H1 (cell line): ENCODE measurements around the gene HIPK2.

Experiments used
- CEBPB ChIP-seq: IDR thresholded peaks from 2 replicates; pipeline ENCODE4 v1.6.1; 2012; ENCODE audit warnings: low read depth, low read length
- CTCF ChIP-seq, 3 experiments: IDR thresholded peaks; 1 replicate in 2 of 3; 2 replicates in 1 of 3; pipeline versions ENCODE4 v1.5.1 to v1.6.1; 2011; ENCODE audit warnings: low read length in 3 of 3, mild to moderate bottlenecking in 3 of 3, inconsistent platforms in 2 of 3, low read depth in 1 of 3, moderate library complexity in 1 of 3; ENCODE audit not compliant: insufficient read depth in 1 of 3; ENCODE audit errors: control extremely low read depth in 1 of 3
- EZH2 ChIP-seq: fragments of 200-600 bp; sonication (generic); IDR thresholded peaks from 2 replicates; pipeline ENCODE4 v1.7.1; 2012; ENCODE audit warnings: low read depth, mild to moderate bottlenecking, moderate library complexity, low read length, inconsistent platforms; ENCODE audit not compliant: severe bottlenecking
- KDM4A ChIP-seq: IDR thresholded peaks from one replicate; pipeline ENCODE4 v1.7.1; 2012; ENCODE audit warnings: low read depth, mild to moderate bottlenecking, moderate library complexity, low read length, inconsistent platforms; ENCODE audit not compliant: severe bottlenecking
- MAFK ChIP-seq: IDR thresholded peaks from 2 replicates; pipeline ENCODE4 v1.6.1; 2012; ENCODE audit warnings: low read depth, mild to moderate bottlenecking, improper control_type of control experiment, low read length
- POLR2A ChIP-seq, 2 experiments: IDR thresholded peaks; 1 replicate in 1 of 2; 2 replicates in 1 of 2; pipeline ENCODE4 v1.6.1; 2011; ENCODE audit warnings: low read depth in 2 of 2, low read length in 2 of 2, mild to moderate bottlenecking in 2 of 2; ENCODE audit errors: control extremely low read depth in 1 of 2
- RAD21 ChIP-seq, 2 experiments: IDR thresholded peaks in 1 of 2; conservative IDR thresholded peaks in 1 of 2; 2 replicates each; pipeline ENCODE4 v1.6.1; 2011; ENCODE audit warnings: low read depth in 2 of 2, low read length in 2 of 2, improper control_type of control experiment in 1 of 2, inconsistent platforms in 1 of 2, mild to moderate bottlenecking in 1 of 2, moderate library complexity in 1 of 2
- RBBP5 ChIP-seq: IDR thresholded peaks from 2 replicates; pipeline ENCODE4 v1.7.1; 2012; ENCODE audit warnings: low read depth, mild to moderate bottlenecking, inconsistent platforms, low read length, moderate library complexity, borderline replicate concordance
- RFX5 ChIP-seq: IDR thresholded peaks from 2 replicates; pipeline ENCODE4 v1.6.1; 2011; ENCODE audit warnings: low read depth, low read length, improper control_type of control experiment, borderline replicate concordance
- SAP30 ChIP-seq: fragments of 300-600 bp; sonication (generic); IDR thresholded peaks from 2 replicates; pipeline ENCODE4 v1.7.1; 2012; ENCODE audit warnings: low read length, moderate library complexity, mild to moderate bottlenecking, inconsistent platforms; ENCODE audit not compliant: insufficient read depth, insufficient replicate concordance
- TCF12 ChIP-seq: IDR thresholded peaks from 2 replicates; pipeline ENCODE4 v1.6.1; 2011; ENCODE audit warnings: low read depth, mild to moderate bottlenecking, low read length
- YY1 ChIP-seq: IDR thresholded peaks from 2 replicates; pipeline ENCODE4 v1.6.1; 2011; ENCODE audit warnings: low read depth, mild to moderate bottlenecking, low read length
- ZNF274 ChIP-seq: IDR thresholded peaks from 2 replicates; pipeline ENCODE4 v1.7.0; 2012; ENCODE audit warnings: low read length, borderline replicate concordance; ENCODE audit errors: extremely low read depth
- TF ChIP-seq, protein P1 (sequence below): IDR thresholded peaks from 2 replicates; pipeline ENCODE4 v1.6.1; 2011; ENCODE audit warnings: low read length, improper control_type of control experiment

- no peak for TF ChIP-seq SAP30
- TF ChIP-seq MAFK, result no peak
- TF ChIP-seq RFX5, result no peak
- TF ChIP-seq YY1, result no peak
- no peak for TF ChIP-seq CTCF (IDR thresholded peaks at IDR 0.05; ENCODE audit: control extremely low read depth in 1 of 3, insufficient read depth in 1 of 3, low read depth in 1 of 3, low read length in 3 of 3)
- TF ChIP-seq KDM4A, result no peak
- TF ChIP-seq ZNF274, result no peak
- TF ChIP-seq EZH2, result no peak
- TF ChIP-seq POLR2A (IDR thresholded peaks at IDR 0.05; ENCODE audit: control extremely low read depth in 1 of 2, low read depth in 2 of 2, low read length in 2 of 2), result no peak
- no peak for TF ChIP-seq CEBPB
- TF ChIP-seq, protein P1, sequence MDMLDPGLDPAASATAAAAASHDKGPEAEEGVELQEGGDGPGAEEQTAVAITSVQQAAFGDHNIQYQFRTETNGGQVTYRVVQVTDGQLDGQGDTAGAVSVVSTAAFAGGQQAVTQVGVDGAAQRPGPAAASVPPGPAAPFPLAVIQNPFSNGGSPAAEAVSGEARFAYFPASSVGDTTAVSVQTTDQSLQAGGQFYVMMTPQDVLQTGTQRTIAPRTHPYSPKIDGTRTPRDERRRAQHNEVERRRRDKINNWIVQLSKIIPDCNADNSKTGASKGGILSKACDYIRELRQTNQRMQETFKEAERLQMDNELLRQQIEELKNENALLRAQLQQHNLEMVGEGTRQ, result no peak
- TF ChIP-seq RBBP5, result no peak
- TF ChIP-seq RAD21 (IDR thresholded peaks at IDR 0.05 in 1 of 2, conservative IDR thresholded peaks at IDR 0.05 in 1 of 2; ENCODE audit: low read depth in 2 of 2, low read length in 2 of 2), result no peak
- no peak for TF ChIP-seq TCF12
Measured at GRCh38 chr7:139619367-139619657, 158.5 kb downstream of the HIPK2 start.
